AG09309 (cell line): ENCODE data around the gene ARHGAP24.
"Not testable (repeated sequence)": the region's sequence is repeated elsewhere in the genome, so short reads cannot be mapped to it uniquely, and the experiment has no call there.

Experiments used
- DNase-seq: peaks from one replicate; pipeline ENCODE4 v3.0.0-alpha.2; 2010; ENCODE audit warnings: low read depth
- H3K4me3 ChIP-seq: 2 replicates; pipeline ENCODE4 v1.5.1; 2011; ENCODE audit warnings: mild to moderate bottlenecking, low read depth, low read length, moderate library complexity; ENCODE audit not compliant: control insufficient read depth
- CTCF ChIP-seq: IDR thresholded peaks from 2 replicates; pipeline ENCODE4 v1.5.1; 2011; ENCODE audit warnings: mild to moderate bottlenecking, low read depth, low read length, inconsistent platforms; ENCODE audit not compliant: insufficient read depth, control insufficient read depth; ENCODE audit errors: missing control alignments

Gene ARHGAP24

GRCh38 chr4:85834934-85835333 is 360.0 kb downstream of the ARHGAP24 start:
- no peak for TF ChIP-seq CTCF
- H3K4me3 ChIP-seq, result no peak overlapping the region
- no peak for DNase-seq

- no peak for TF ChIP-seq CTCF
- no peak overlapping the region for H3K4me3 ChIP-seq
- DNase-seq, result no peak
These were observed 361.9 kb downstream of the ARHGAP24 start for GRCh38 chr4:85836588-85837438.

- no peak for TF ChIP-seq CTCF
- no peak overlapping the region for H3K4me3 ChIP-seq
- DNase-seq, result no peak
These were observed 362.4 kb downstream of the ARHGAP24 start for GRCh38 chr4:85837439-85837733.

- not testable (repeated sequence) for H3K4me3 ChIP-seq, DNase-seq
These were observed 365.1 kb downstream of the ARHGAP24 start for GRCh38 chr4:85839981-85840451.

- no peak for TF ChIP-seq CTCF
- no peak for DNase-seq
- no peak overlapping the region for H3K4me3 ChIP-seq
These were observed 367.6 kb downstream of the ARHGAP24 start for GRCh38 chr4:85842540-85842939.

GRCh38 chr4:85853740-85854139 is 378.8 kb downstream of the ARHGAP24 start:
- H3K4me3 ChIP-seq, DNase-seq: not testable (repeated sequence)

GRCh38 chr4:85854546-85854945 is 379.6 kb downstream of the ARHGAP24 start:
- no peak for DNase-seq
- H3K4me3 ChIP-seq, result no peak overlapping the region
- TF ChIP-seq CTCF, result no peak

- no peak overlapping the region for H3K4me3 ChIP-seq
- DNase-seq, result no peak
- no peak for TF ChIP-seq CTCF
These were observed 385.3 kb downstream of the ARHGAP24 start for GRCh38 chr4:85860066-85860740.
